Karpas-422 (cell line): Measurements from ENCODE around the gene AIRE. TPM values are rescaled to one million over a fixed set of nuclear protein-coding genes. Genes with fewer than 3 reads are reported as not detected.

Experiments used
- DNase-seq: peaks from one replicate; pipeline ENCODE4 v3.0.0-alpha.2; 2015
- H2AFZ ChIP-seq: fragments of 200-600 bp; sonication (generic); 2 replicates; pipeline ENCODE4 v1.6.1; 2014; ENCODE audit warnings: antibody characterized with exemption, low read length, mixed read lengths
- H3K27ac ChIP-seq: fragments of 200-600 bp; sonication (generic); 2 replicates; pipeline ENCODE4 v1.5.1; 2014; ENCODE audit warnings: mild to moderate bottlenecking, low read length, moderate library complexity
- H3K27me3 ChIP-seq: fragments of 200-600 bp; sonication (generic); 2 replicates; pipeline ENCODE4 v1.6.1; 2014; ENCODE audit warnings: low read length, mixed read lengths
- H3K36me3 ChIP-seq: fragments of 200-600 bp; sonication (generic); 2 replicates; pipeline ENCODE4 v1.6.1; 2014; ENCODE audit warnings: low read length, mixed read lengths; ENCODE audit not compliant: insufficient read depth
- H3K4me1 ChIP-seq: fragments of 200-600 bp; sonication (generic); 2 replicates; pipeline ENCODE4 v1.6.1; 2014; ENCODE audit warnings: mild to moderate bottlenecking, low read length, mixed read lengths
- H3K4me2 ChIP-seq: fragments of 200-600 bp; sonication (generic); 2 replicates; pipeline ENCODE4 v1.6.1; 2014; ENCODE audit warnings: low read length, low read depth, mild to moderate bottlenecking; ENCODE audit not compliant: poor library complexity, severe bottlenecking
- H3K4me3 ChIP-seq: fragments of 200-600 bp; sonication (generic); 2 replicates; pipeline ENCODE4 v1.5.1; 2014; ENCODE audit warnings: mild to moderate bottlenecking, antibody characterized with exemption, low read length, mixed read lengths
- H3K79me2 ChIP-seq: fragments of 200-600 bp; sonication (generic); 2 replicates; pipeline ENCODE4 v1.6.1; 2014; ENCODE audit warnings: mild to moderate bottlenecking, low read length, mixed read lengths
- H3K9ac ChIP-seq: fragments of 200-600 bp; sonication (generic); 2 replicates; pipeline ENCODE4 v1.6.0; 2014; ENCODE audit warnings: low read length
- H3K9me2 ChIP-seq: fragments of 200-600 bp; sonication (generic), shearing (Covaris generic); replicated peaks from 2 replicates; pipeline ENCODE4 v1.6.0; 2014; ENCODE audit warnings: mild to moderate bottlenecking, low read length, moderate library complexity; ENCODE audit not compliant: insufficient read depth
- H3K9me3 ChIP-seq: fragments of 300-700, 200-600 bp; sonication (generic); 2 replicates; pipeline ENCODE4 v1.6.1; 2014; ENCODE audit warnings: low read length, mixed read lengths
- H4K20me1 ChIP-seq: fragments of 200-600 bp; sonication (generic); 2 replicates; pipeline ENCODE4 v1.6.1; 2014; ENCODE audit warnings: mild to moderate bottlenecking, antibody characterized with exemption, low read length, low read depth; ENCODE audit not compliant: insufficient read depth
- total RNA-seq: library from RNA; depleted of rRNA; stranded (reverse); fragments of >200 nt; shearing (Covaris generic); gene quantifications from 2 replicates; pipeline ENCODE4 v1.2.3, GENCODE V29; 2014; ENCODE audit warnings: low replicate concordance

Gene AIRE
- total RNA-seq, 1 experiment from 2014 or later, result not detected

DNA sequence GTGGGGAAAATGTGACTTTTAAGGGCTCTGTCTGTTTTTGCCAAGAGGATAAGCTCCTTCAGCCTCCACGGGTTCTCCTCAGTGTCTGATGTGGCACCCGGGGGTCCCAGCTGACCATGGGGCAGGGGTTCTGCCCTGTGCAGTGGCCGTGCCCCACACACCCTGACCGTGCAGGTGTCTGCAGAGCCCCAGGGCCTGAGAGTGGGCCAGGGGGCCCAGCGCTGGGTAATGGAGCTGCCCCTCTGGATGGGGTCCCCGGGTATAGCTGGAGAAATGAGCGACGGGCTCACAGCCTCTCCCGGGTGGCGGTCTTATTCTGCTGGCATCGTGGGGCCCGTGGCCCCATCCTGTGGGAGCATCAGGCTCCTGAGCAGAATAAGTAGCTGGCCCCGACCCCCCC is 11.2 kb downstream of the AIRE start:
- Histone ChIP-seq H4K20me1 (peaks cover 15% of the 10 kb centered on the region), H3K27me3 (peaks cover 3% of the 10 kb centered on the region; the same call in 1 of the 2 replicates), H3K4me2 (no peak overlapping the region), H3K9ac (no peak overlapping the region), H3K9me3 (no peaks in the 10 kb centered on the region), H3K79me2 (peaks cover 18% of the 10 kb centered on the region), H3K9me2 (no peaks in the 10 kb centered on the region), H3K36me3 (no peaks in the 10 kb centered on the region), H2AFZ (no peak overlapping the region), H3K4me3 (no peak overlapping the region), H3K27ac (no peak overlapping the region), H3K4me1 (peaks cover 21% of the 10 kb centered on the region)
- DNase-seq, result no peak

- H3K4me3 ChIP-seq, result no peak overlapping the region
- H3K4me1 ChIP-seq, result peaks cover 29% of the 10 kb centered on the region
- H3K9me2 ChIP-seq, result no peaks in the 10 kb centered on the region
- no peak overlapping the region for H3K27ac ChIP-seq
- peaks cover 3% of the 10 kb centered on the region; the same call in 1 of the 2 replicates for H3K27me3 ChIP-seq
- H4K20me1 ChIP-seq, result peaks cover 22% of the 10 kb centered on the region
- peak; percentile 87 for DNase-seq
- peaks cover 26% of the 10 kb centered on the region for H3K79me2 ChIP-seq
- H3K36me3 ChIP-seq, result no peaks in the 10 kb centered on the region
- no peak overlapping the region for H3K4me2 ChIP-seq
- no peak overlapping the region for H3K9ac ChIP-seq
- no peak overlapping the region for H2AFZ ChIP-seq
- no peaks in the 10 kb centered on the region for H3K9me3 ChIP-seq
These were observed 12.0 kb downstream of the AIRE start for GRCh38 chr21:44297525-44298290.

GRCh38 chr21:44298301-44298700 is 12.6 kb downstream of the AIRE start:
- no peak overlapping the region for H3K4me3 ChIP-seq
- no peak overlapping the region for H3K27ac ChIP-seq
- peaks cover 23% of the 10 kb centered on the region for H4K20me1 ChIP-seq
- H3K9me2 ChIP-seq, result no peaks in the 10 kb centered on the region
- H3K4me2 ChIP-seq, result no peak overlapping the region
- no peak overlapping the region for H2AFZ ChIP-seq
- no peaks in the 10 kb centered on the region for H3K9me3 ChIP-seq
- H3K79me2 ChIP-seq, result peaks cover 31% of the 10 kb centered on the region
- H3K36me3 ChIP-seq, result no peaks in the 10 kb centered on the region
- peaks cover 30% of the 10 kb centered on the region for H3K4me1 ChIP-seq
- peaks cover 3% of the 10 kb centered on the region; the same call in 1 of the 2 replicates for H3K27me3 ChIP-seq
- H3K9ac ChIP-seq, result no peak overlapping the region
- no peak for DNase-seq

DNA sequence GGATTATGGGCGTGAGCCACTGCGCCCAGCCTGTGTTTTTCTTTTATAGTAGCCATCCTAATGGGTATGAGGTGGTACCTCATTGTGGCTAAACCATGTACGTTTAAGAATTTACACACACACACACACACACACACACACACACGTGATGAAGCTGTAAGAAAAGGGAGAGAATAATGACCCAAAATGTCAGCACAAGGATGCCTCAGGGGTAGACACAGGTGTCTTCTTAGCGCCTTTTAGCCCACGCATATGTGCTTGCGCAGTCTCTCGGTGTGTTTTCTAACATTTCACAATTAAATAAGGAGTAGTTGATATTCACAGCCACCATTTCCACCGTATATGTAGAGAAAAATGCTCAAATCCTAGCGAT is 13.4 kb downstream of the AIRE start:
- peaks cover 30% of the 10 kb centered on the region for H4K20me1 ChIP-seq
- no peaks in the 10 kb centered on the region for H3K9me3 ChIP-seq
- H3K36me3 ChIP-seq, result no peaks in the 10 kb centered on the region; the same call in 1 of the 2 replicates
- peak overlapping the region; percentile 92 for H3K4me3 ChIP-seq
- H2AFZ ChIP-seq, result peak overlapping the region; percentile 61
- peak overlapping the region; percentile 88 for H3K4me2 ChIP-seq
- peak; percentile 55 for DNase-seq
- peak overlapping the region; percentile 80 for H3K9ac ChIP-seq
- no peaks in the 10 kb centered on the region for H3K9me2 ChIP-seq
- H3K27ac ChIP-seq, result peak overlapping the region; percentile 14; the same call in 1 of the 2 replicates
- H3K27me3 ChIP-seq, result peaks cover 3% of the 10 kb centered on the region; the same call in 1 of the 2 replicates
- peaks cover 30% of the 10 kb centered on the region for H3K4me1 ChIP-seq
- peaks cover 39% of the 10 kb centered on the region for H3K79me2 ChIP-seq

DNA sequence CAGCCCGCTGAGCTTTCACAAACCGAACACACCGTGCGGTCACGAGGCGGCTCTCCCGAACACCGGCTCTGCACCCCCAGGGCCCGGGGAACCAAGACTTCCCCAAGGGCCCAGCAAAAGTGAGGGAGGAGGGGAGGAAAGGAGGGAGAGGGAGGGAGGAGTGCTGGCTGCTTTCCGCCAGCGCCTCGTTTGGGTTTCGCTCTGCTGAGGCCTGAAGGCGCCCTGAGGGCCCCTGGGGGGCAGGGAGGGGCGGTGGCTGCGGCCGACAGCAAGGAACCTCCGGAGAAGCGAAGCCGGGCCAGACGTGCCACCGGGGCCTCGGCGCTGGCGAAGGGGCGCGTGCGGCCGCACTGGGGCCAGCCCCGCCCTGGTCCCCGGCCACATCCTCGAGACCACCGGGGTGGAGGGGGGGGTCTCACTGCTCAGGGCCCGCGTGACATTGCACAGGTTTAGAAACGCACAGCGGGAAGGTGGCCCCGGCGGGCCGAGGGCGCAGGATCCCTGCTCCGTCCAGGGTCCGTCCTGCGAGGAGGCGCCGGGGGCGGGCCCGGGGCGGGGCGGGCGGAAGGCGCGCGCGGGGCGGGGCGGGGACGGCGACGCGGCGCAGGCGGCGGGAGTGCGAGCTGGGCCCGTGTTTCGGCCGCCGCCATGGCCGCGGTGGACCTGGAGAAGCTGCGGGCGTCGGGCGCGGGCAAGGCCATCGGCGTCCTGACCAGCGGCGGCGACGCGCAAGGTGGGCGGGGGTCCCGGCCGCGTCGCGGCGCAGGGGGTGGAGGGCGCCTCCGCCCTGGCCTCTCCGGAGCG is 14.0 kb downstream of the AIRE start, which contains the start of gene PFKL:
PFKL (plus strand) TSS at position 596 of the 804 bp plus-strand sequence; CDS start at position 649, 53 bp downstream.
- no peaks in the 10 kb centered on the region; the same call in 1 of the 2 replicates for H3K36me3 ChIP-seq
- peak within 1 kb of the TSS; percentile 92 for H3K4me3 ChIP-seq
- peaks cover 35% of the 10 kb centered on the region for H4K20me1 ChIP-seq
- H3K27ac ChIP-seq, result peak within 1 kb of the TSS; percentile 54; the same call in 1 of the 2 replicates
- peak within 1 kb of the TSS; percentile 80 for H3K9ac ChIP-seq
- peak; percentile 80 for DNase-seq
- H3K9me3 ChIP-seq, result no peaks in the 10 kb centered on the region
- H2AFZ ChIP-seq, result peak within 1 kb of the TSS; percentile 61
- H3K4me2 ChIP-seq, result peak within 1 kb of the TSS; percentile 88
- peaks cover 3% of the 10 kb centered on the region; the same call in 1 of the 2 replicates for H3K27me3 ChIP-seq
- H3K9me2 ChIP-seq, result no peaks in the 10 kb centered on the region
- peaks cover 45% of the 10 kb centered on the region for H3K79me2 ChIP-seq
- peaks cover 30% of the 10 kb centered on the region for H3K4me1 ChIP-seq

DNA sequence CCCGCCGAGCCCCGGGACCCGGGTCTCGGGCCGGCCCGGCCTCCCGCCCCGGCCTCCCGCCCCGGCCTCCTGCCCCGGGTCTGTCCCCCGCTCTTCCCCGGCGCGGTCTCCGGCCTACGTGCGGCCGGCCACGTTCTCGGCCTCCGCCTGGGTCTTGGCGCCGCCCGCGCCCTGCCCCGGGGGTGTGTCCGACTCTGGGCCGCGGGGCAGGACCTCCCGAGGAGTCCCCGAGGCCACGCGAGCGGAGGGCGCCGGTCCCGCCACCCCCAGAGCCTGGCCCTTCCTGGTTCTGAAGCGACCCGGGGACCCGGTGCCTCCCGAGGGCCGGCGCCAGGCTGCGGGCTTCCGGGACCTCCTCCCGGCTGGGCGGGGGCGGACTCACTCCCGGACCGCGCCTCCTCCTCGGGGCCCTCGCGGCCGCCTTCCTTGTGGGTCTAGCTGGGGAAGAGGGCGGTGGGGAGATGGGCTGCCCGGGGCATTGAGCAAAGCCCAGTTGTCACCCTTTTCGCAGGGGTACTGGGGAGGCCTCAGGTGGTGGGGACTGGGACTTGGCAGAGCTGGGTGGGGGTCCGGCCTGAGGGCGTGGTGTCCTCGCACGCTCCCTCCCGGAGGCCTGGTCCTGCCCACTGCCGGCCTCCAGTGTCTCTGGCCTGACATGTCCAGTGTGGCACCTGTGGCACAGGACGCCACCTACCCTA is 14.7 kb downstream of the AIRE start:
- peaks cover 42% of the 10 kb centered on the region for H4K20me1 ChIP-seq
- peak; percentile 81 for DNase-seq
- H2AFZ ChIP-seq, result no peak overlapping the region
- H3K9ac ChIP-seq, result peak overlapping the region; percentile 80
- no peaks in the 10 kb centered on the region for H3K9me2 ChIP-seq
- H3K9me3 ChIP-seq, result no peaks in the 10 kb centered on the region
- H3K4me2 ChIP-seq, result peak overlapping the region; percentile 88
- peaks cover 3% of the 10 kb centered on the region; the same call in 1 of the 2 replicates for H3K27me3 ChIP-seq
- no peaks in the 10 kb centered on the region; the same call in 1 of the 2 replicates for H3K36me3 ChIP-seq
- H3K4me3 ChIP-seq, result peak overlapping the region; percentile 92
- peaks cover 53% of the 10 kb centered on the region for H3K79me2 ChIP-seq
- peaks cover 30% of the 10 kb centered on the region for H3K4me1 ChIP-seq
- peak overlapping the region; percentile 54; the same call in 1 of the 2 replicates for H3K27ac ChIP-seq

DNA sequence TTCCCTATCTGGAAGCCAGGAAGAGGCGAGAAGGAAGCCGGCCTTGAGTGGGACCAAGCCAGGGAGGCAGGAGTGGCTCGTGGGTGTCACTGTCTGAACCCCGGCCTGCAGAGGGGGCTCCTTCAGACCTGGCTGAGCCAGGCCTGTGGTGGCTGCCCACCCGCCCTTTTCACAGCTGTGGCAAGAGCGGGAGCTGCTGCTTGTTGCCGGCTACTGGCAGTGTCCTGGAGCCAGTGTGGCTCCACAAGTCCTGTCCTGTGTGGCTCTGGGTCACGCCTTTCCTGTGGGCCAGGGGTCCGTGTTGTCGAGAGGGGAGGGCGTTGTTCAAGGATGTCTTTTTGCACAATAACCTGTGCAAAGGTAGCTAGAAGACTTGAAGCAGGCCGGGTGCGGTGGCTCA is 15.5 kb downstream of the AIRE start:
- peaks cover 49% of the 10 kb centered on the region for H4K20me1 ChIP-seq
- peak overlapping the region; percentile 80 for H3K9ac ChIP-seq
- peaks cover 60% of the 10 kb centered on the region for H3K79me2 ChIP-seq

More for the DNA sequence above, 15.5 kb downstream of the AIRE start:
- no peak overlapping the region for H3K27ac ChIP-seq
- no peaks in the 10 kb centered on the region for H3K9me3 ChIP-seq
- no peak overlapping the region for H2AFZ ChIP-seq
- H3K4me1 ChIP-seq, result peaks cover 28% of the 10 kb centered on the region
- peak overlapping the region; percentile 92 for H3K4me3 ChIP-seq
- peak overlapping the region; percentile 88 for H3K4me2 ChIP-seq
- H3K9me2 ChIP-seq, result no peaks in the 10 kb centered on the region
- peaks cover 3% of the 10 kb centered on the region; the same call in 1 of the 2 replicates for H3K27me3 ChIP-seq
- H3K36me3 ChIP-seq, result no peaks in the 10 kb centered on the region; the same call in 1 of the 2 replicates
- no peak for DNase-seq
